ENCODE results near the gene PCDHGA5.
"Not testable (repeated sequence)": the region's sequence is repeated elsewhere in the genome, so short reads cannot be mapped to it uniquely, and the experiment has no call there.

The PCDHGA5 gene

DNA sequence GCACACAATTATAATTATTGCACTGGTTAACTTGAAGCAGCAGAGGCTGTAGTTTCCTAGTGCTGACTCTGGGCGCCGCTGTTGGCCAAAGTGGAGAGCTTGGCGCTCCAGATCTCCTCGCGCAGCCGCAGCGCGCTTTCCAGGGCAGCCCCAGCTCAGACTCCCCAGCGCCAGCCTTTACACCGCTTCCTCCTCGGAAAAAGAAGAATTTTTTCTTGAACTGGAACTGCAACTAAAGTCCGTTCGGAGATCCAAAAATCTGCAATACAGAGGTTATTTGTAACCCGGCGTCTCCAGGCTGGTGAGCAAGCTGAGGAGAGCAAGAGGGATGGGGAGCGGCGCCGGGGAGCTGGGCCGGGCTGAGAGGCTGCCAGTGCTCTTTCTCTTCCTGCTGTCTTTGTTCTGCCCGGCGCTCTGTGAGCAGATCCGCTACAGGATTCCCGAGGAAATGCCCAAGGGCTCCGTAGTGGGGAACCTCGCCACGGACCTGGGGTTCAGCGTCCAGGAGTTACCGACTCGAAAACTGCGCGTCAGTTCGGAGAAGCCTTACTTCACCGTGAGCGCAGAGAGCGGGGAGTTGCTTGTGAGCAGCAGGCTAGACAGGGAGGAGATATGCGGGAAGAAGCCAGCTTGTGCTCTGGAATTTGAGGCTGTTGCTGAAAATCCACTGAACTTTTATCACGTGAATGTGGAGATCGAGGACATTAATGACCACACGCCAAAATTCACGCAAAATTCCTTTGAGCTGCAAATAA lies 23.8 kb downstream of the PCDHGA5 start, which contains the start of gene PCDHGB4:
TSS of gene PCDHGB4 (plus strand) at position 142 of the 755 bp plus-strand sequence. CDS start at position 329, 187 bp downstream.
- DNase-seq (ENCODE audit: low read depth): not testable (repeated sequence)

GRCh38 chr5:141388661-141389060 lies 24.7 kb downstream of the PCDHGA5 start:
- DNase-seq (ENCODE audit: low read depth): no peak

DNA sequence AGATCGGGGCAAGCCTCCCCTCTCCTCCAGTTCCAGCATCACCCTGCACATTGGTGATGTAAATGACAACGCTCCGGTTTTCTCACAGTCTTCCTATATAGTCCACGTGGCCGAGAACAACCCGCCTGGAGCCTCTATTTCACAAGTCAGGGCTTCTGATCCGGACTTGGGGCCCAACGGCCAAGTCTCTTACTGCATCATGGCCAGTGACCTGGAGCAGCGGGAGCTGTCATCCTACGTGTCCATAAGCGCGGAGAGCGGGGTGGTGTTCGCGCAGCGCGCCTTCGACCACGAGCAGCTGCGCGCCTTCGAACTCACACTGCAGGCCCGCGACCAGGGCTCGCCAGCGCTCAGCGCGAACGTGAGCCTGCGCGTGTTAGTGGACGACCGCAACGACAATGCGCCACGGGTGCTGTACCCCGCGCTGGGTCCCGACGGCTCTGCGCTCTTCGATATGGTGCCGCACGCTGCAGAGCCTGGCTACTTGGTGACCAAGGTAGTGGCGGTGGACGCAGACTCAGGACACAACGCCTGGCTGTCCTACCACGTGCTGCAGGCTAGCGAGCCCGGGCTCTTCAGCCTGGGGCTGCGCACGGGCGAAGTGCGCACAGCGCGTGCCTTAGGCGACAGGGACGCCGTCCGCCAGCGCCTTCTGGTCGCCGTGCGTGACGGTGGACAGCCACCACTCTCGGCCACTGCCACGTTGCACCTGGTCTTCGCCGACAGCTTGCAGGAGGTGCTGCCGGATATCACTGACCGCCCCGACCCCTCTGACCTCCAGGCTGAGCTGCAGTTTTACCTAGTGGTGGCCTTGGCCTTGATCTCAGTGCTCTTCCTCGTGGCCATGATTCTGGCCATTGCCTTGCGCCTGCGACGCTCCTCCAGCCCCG lies 25.4 kb downstream of the PCDHGA5 start:
- no peak for DNase-seq (ENCODE audit: low read depth)

GRCh38 chr5:141392429-141393198 lies 28.7 kb downstream of the PCDHGA5 start, which contains the start of gene PCDHGA8:
TSS of gene PCDHGA8 (plus strand) at chr5:141392633. CDS start at chr5:141392814, 181 bp downstream.
- no peak for DNase-seq (ENCODE audit: low read depth)

GRCh38 chr5:141393267-141393666 lies 29.3 kb downstream of the PCDHGA5 start:
- no peak for DNase-seq (ENCODE audit: low read depth)

DNA sequence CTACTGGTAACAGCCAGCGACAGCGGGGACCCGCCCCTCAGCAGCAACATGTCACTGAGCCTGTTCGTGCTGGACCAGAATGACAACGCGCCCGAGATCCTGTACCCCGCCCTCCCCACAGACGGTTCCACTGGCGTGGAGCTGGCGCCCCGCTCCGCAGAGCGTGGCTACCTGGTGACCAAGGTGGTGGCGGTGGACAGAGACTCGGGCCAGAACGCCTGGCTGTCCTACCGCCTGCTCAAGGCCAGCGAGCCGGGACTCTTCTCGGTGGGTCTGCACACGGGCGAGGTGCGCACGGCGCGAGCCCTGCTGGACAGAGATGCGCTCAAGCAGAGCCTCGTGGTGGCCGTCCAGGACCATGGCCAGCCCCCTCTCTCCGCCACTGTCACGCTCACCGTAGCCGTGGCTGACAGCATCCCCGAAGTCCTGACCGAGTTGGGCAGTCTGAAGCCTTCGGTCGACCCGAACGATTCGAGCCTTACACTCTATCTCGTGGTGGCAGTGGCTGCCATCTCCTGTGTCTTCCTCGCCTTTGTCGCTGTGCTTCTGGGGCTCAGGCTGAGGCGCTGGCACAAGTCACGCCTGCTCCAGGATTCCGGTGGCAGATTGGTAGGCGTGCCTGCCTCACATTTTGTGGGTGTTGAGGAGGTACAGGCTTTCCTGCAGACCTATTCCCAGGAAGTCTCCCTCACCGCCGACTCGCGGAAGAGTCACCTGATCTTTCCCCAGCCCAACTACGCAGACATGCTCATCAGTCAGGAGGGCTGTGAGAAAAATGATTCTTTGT lies 30.6 kb downstream of the PCDHGA5 start:
- DNase-seq (ENCODE audit: low read depth): not testable (repeated sequence)

GRCh38 chr5:141397756-141398551 lies 34.0 kb downstream of the PCDHGA5 start, which contains the start of gene PCDHGB5:
TSS of gene PCDHGB5 (plus strand) at chr5:141397947. CDS start at chr5:141398128, 181 bp downstream.
- peak; percentile 44 for DNase-seq (ENCODE audit: low read depth)

- no peak for DNase-seq (ENCODE audit: low read depth)
These were observed 34.6 kb downstream of the PCDHGA5 start for GRCh38 chr5:141398608-141399007.

DNA sequence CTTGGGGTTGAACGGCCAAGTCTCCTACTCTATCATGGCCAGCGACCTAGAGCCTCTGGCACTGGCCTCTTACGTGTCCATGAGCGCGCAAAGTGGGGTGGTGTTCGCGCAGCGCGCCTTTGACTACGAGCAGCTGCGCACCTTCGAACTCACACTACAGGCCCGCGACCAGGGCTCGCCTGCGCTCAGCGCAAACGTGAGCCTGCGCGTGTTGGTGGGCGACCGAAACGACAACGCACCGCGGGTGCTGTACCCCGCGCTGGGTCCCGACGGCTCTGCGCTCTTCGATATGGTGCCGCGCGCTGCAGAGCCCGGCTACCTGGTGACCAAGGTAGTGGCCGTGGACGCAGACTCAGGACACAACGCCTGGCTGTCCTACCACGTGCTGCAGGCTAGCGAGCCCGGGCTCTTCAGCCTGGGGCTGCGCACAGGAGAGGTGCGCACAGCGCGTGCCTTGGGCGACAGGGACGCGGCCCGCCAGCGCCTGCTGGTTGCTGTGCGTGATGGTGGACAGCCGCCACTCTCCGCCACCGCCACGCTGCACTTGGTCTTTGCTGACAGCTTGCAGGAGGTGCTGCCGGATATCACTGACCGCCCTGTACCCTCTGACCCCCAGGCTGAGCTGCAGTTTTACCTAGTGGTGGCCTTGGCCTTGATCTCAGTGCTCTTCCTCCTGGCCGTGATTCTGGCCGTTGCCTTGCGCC lies 35.7 kb downstream of the PCDHGA5 start:
- DNase-seq (ENCODE audit: low read depth): no peak

- DNase-seq (ENCODE audit: low read depth): peak; percentile 41
These were observed 38.7 kb downstream of the PCDHGA5 start, which contains the start of gene PCDHGA9 for GRCh38 chr5:141402553-141403243. TSS of gene PCDHGA9 (plus strand) at chr5:141402778. CDS start at chr5:141402953, 175 bp downstream.

GRCh38 chr5:141403387-141403786 lies 39.4 kb downstream of the PCDHGA5 start:
- no peak for DNase-seq (ENCODE audit: low read depth)

DNA sequence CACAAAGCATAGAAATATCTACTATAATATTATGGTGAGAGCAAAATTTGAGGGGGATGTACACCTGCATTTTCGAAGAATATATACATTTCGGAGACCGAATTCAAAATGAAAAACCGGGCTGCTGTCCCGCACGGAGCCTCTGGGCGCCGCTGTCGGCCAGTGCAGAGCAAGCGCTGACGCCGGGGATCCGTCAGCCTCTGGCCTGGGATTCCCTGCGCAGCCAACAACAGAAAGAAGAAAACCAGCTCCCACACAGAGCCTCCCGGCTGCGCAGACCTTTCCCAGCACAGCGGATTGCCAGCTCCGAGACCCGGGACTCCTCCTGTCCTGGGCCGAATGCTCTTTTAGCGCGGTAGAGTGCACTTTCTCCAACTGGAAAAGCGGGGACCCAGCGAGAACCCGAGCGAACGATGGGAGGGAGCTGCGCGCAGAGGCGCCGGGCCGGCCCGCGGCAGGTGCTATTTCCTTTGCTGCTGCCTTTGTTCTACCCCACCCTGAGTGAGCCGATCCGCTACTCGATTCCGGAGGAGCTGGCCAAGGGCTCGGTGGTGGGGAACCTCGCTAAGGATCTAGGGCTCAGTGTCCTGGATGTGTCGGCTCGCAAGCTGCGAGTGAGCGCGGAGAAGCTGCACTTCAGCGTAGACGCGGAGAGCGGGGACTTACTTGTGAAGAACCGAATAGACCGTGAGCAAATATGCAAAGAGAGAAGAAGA lies 44.0 kb downstream of the PCDHGA5 start, which contains the start of gene PCDHGB6:
TSS of gene PCDHGB6 (plus strand) at position 232 of the 716 bp plus-strand sequence. CDS start at position 414, 182 bp downstream.
- DNase-seq (ENCODE audit: low read depth): peak; percentile 34

DNA sequence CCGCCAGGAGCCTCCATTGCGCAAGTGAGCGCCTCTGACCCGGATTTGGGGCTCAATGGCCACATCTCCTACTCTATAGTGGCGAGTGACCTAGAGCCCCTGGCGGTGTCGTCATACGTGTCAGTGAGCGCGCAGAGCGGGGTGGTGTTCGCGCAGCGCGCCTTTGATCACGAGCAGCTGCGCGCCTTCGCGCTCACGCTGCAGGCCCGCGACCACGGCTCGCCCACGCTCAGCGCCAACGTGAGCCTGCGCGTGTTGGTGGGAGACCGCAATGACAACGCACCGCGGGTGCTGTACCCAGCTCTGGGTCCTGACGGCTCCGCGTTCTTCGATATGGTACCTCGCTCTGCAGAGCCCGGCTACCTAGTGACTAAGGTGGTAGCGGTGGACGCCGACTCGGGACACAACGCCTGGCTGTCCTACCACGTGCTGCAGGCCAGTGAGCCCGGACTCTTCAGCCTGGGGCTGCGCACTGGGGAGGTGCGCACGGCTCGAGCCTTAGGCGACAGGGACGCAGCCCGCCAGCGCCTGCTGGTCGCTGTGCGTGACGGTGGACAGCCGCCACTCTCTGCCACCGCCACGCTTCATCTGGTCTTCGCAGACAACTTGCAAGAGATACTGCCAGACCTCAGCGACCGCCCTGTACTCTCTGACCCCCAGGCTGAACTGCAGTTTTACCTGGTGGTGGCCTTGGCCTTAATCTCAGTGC lies 45.8 kb downstream of the PCDHGA5 start:
- no peak for DNase-seq (ENCODE audit: low read depth)

DNA sequence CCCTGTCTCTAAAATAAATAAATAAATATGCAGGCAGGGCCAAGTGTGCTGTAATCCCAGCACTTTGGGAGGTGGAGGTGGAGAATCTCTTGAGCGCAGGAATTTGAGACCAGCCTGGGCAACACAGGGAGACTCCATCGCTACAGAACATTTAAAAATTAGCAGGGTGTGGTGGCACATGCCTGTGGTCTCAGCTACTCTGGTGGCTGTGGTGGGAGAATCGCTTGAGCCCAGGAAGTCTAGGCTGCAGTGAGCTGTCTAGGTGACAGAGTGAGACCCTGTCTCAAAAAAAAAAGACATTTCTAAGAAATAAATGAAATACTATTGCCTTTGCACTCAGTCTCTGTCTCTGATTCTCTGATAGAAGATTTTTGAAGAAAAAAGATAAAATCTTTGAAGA lies 47.6 kb downstream of the PCDHGA5 start:
- no peak for DNase-seq (ENCODE audit: low read depth)

DNA sequence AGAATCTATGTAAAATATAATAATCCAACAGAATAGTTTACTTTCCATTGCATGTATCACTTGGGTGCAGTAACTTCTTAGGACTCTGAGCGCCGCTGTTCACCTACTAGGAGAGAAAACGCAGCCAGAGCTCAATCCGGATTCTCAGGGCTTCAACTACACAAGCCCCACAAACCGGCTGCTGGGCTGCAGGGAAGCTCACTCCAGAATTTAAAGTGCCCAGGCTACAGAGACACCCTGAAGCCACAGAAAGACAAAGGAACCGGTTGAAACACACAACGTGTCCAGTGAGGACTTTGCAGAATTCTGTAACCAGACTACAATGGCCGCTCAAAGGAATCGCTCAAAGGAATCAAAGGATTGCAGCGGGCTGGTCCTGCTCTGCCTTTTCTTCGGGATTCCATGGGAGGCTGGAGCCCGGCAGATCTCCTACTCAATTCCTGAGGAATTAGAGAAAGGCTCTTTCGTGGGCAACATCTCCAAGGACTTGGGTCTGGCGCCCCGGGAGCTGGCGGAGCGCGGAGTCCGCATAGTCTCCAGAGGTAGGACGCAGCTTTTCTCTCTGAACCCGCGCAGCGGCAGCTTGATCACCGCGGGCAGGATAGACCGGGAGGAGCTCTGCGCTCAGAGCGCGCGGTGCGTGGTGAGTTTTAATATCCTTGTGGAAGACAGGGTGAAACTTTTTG lies 49.0 kb downstream of the PCDHGA5 start, which contains the start of gene PCDHGA10:
TSS of gene PCDHGA10 (plus strand) at position 134 of the 686 bp plus-strand sequence. CDS start at position 323, 189 bp downstream.
- DNase-seq (ENCODE audit: low read depth): peak; percentile 72

DNA sequence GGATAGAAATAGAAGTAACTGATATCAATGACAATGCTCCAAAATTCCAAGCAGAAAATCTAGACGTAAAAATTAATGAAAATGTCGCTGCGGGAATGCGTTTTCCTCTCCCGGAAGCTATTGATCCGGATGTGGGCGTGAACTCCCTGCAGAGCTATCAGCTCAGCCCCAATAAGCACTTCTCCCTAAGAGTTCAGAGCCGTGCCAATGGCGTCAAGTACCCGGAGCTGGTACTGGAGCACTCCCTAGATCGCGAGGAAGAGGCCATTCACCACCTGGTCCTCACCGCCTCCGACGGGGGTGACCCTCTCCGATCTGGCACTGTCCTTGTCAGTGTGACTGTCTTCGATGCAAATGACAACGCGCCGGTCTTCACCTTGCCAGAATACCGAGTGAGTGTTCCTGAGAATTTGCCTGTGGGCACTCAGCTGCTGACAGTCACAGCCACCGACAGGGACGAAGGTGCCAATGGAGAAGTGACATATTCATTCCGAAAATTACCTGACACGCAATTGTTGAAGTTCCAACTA lies 49.6 kb downstream of the PCDHGA5 start:
- no peak for DNase-seq (ENCODE audit: low read depth)

All from amniotic epithelial cell (primary cell).